SK-N-SH treated with all-trans-retinoic acid at 6 μM for 48 hours (cell line): ENCODE results near the gene SLC26A2.

Source experiments
- CSDC2 ChIP-seq: fragments of 250-450 bp; sonication (Bioruptor Pico); IDR thresholded peaks from 2 replicates; pipeline ENCODE4 v1.5.0; 2020; ENCODE audit warnings: mild to moderate bottlenecking, moderate library complexity
- GLIS3 ChIP-seq: fragments of 250-450 bp; sonication (Bioruptor Pico); IDR thresholded peaks from 2 replicates; pipeline ENCODE4 v1.5.0; 2020; ENCODE audit warnings: mild to moderate bottlenecking, moderate library complexity
- OSR1 ChIP-seq: fragments of 250-450 bp; sonication (Bioruptor Pico); IDR thresholded peaks from 2 replicates; pipeline ENCODE4 v1.8.0; 2022; ENCODE audit warnings: moderate library complexity, mild to moderate bottlenecking, inconsistent platforms
- RARB ChIP-seq: fragments of 250-450 bp; sonication (Bioruptor Pico); IDR thresholded peaks from 2 replicates; pipeline ENCODE4 v1.8.0; 2021; ENCODE audit warnings: mild to moderate bottlenecking, moderate library complexity
- ZFP3 ChIP-seq: fragments of 250-450 bp; sonication (Bioruptor Pico); IDR thresholded peaks from 2 replicates; pipeline ENCODE4 v1.5.0; 2020; ENCODE audit warnings: mild to moderate bottlenecking, moderate library complexity
- ZFP30 ChIP-seq: fragments of 450-650 bp; formaldehyde crosslinking; IDR thresholded peaks from 2 replicates; pipeline ENCODE4 v1.5.0; 2022; ENCODE audit warnings: mild to moderate bottlenecking, moderate library complexity
- ZNF565 ChIP-seq: fragments of 450-650 bp; formaldehyde crosslinking; conservative IDR thresholded peaks from 2 replicates; pipeline ENCODE4 v1.5.0; 2020; ENCODE audit warnings: low read depth, mild to moderate bottlenecking, moderate library complexity
- TF ChIP-seq, protein P1 (sequence below): fragments of 250-450 bp; sonication (Bioruptor Pico); IDR thresholded peaks from 2 replicates; pipeline ENCODE4 v1.5.1; 2020; ENCODE audit warnings: low read depth, mild to moderate bottlenecking, moderate library complexity
- TF ChIP-seq, protein P2 (sequence below): fragments of 250-450 bp; sonication (Bioruptor Pico); IDR thresholded peaks from 2 replicates; pipeline ENCODE4 v1.8.0; 2020; ENCODE audit warnings: mild to moderate bottlenecking, moderate library complexity, borderline replicate concordance

DNA sequence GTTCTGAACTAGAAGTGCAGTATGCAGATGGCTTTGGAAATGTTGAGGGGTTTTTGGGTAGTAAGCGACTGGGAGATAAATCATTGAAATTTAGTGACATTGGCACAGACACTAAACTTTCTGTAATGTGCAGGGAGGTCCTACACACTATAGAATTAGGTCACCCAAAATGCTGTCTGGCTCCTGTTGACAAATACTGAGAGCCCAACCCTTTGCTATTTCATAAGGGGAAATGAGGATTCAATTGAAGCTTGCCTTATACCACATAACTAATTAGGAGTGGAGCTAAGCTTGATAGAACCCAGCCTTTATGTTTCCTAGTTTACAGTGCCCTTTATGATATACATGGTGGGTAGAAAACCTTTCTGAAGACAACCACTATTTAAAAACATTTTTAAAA, 62.6 kb downstream of the SLC26A2 start:
- TF ChIP-seq GLIS3 (CRISPR knock-in tag) (no peak), CSDC2 (CRISPR knock-in tag) (no peak), ZNF565 (CRISPR knock-in tag) (no peak), OSR1 (CRISPR knock-in tag) (no peak), ZFP30 (CRISPR knock-in tag) (no peak), ZFP3 (no peak), RARB (CRISPR knock-in tag) (no peak)
- TF ChIP-seq, protein P1, sequence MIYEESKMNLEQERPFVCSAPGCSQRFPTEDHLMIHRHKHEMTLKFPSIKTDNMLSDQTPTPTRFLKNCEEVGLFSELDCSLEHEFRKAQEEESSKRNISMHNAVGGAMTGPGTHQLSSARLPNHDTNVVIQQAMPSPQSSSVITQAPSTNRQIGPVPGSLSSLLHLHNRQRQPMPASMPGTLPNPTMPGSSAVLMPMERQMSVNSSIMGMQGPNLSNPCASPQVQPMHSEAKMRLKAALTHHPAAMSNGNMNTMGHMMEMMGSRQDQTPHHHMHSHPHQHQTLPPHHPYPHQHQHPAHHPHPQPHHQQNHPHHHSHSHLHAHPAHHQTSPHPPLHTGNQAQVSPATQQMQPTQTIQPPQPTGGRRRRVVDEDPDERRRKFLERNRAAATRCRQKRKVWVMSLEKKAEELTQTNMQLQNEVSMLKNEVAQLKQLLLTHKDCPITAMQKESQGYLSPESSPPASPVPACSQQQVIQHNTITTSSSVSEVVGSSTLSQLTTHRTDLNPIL (CRISPR knock-in tag), result no peak
- TF ChIP-seq, protein P2, sequence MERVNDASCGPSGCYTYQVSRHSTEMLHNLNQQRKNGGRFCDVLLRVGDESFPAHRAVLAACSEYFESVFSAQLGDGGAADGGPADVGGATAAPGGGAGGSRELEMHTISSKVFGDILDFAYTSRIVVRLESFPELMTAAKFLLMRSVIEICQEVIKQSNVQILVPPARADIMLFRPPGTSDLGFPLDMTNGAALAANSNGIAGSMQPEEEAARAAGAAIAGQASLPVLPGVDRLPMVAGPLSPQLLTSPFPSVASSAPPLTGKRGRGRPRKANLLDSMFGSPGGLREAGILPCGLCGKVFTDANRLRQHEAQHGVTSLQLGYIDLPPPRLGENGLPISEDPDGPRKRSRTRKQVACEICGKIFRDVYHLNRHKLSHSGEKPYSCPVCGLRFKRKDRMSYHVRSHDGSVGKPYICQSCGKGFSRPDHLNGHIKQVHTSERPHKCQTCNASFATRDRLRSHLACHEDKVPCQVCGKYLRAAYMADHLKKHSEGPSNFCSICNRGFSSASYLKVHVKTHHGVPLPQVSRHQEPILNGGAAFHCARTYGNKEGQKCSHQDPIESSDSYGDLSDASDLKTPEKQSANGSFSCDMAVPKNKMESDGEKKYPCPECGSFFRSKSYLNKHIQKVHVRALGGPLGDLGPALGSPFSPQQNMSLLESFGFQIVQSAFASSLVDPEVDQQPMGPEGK (CRISPR knock-in tag), result no peak
